Measurements from ENCODE around the gene DDR1.
A peak's percentile ranks its signal among the peaks of the same experiment; 100 is the strongest.

- TF ChIP-seq CTCF (IDR thresholded peaks at IDR 0.05) (no peak), EP300 (IDR thresholded peaks at IDR 0.05) (peak in 1 of 2 donors; percentile 75)
Measured at GRCh38 chr6:30876039-30876730, 8.1 kb upstream of the DDR1 start.

All from tibial nerve (tissue), 4 donors.